Left ventricle myocardium superior (tissue), 1 donor: ENCODE measurements around the gene TLE3. TPM values are rescaled to one million over a fixed set of nuclear protein-coding genes. Genes with fewer than 3 reads are reported as not detected.

ENCODE experiments used
- ATAC-seq: fragments of 200-7000 bp; cut with Tn5 transposase; one replicate; pipeline ENCODE4 v1.9.1; 2020; ENCODE audit warnings: mild to moderate bottlenecking, moderate library complexity
- DNase-seq: peaks from one replicate; pipeline ENCODE4 v3.0.0-alpha.2; 2020
- intact Hi-C: fragments of 100-400 bp; cut with micrococcal nuclease; formaldehyde crosslinking; loops from one replicate; pipeline ENCODE4 v1.11.0; 2022
- total RNA-seq: library from RNA; stranded (reverse); fragmentation: NEBNext Ultra II Directional; extraction: Animal tissue kit (Norgen Biotek cat#: 25700); gene quantifications from one replicate; pipeline ENCODE4 v1.2.1, GENCODE V29; 2021
- donor health status: DM: no; HTN: yes; CAD: no; lungs with severe emphysema.

The TLE3 gene
- total RNA-seq, 1 donor from 2014 or later = 12.8 TPM

DNA sequence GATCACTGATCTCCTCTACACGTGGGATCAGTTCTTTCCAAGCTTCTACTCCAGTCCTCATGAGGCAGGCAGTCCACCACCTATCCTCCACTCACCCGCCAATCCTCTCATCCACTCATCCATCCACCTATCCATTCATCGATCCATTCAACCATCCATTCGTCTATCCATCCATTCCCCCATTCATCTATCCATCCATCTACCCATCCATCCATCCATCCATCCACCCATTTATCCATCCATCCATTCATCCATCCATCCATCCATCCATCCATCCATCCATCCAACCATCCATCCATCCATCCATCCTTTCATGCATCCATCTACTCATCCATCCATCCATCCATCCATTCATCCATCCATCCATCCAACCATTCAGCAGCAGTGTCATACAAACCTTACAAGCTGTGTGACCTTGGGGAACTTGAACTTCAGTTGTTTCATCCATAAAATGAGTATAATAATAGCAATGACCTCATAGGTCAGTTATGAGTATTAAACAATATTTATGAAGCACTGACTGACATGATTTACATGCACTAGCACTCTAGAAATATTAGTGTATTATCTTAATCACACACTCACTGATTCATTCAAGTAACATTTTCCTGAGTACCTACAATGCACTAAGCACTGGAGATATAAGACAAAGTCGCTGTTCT is 55.0 kb downstream of the TLE3 start:
- intact Hi-C loops = no loop called here
- DNase-seq (no peak), ATAC-seq (no peak)

DNA sequence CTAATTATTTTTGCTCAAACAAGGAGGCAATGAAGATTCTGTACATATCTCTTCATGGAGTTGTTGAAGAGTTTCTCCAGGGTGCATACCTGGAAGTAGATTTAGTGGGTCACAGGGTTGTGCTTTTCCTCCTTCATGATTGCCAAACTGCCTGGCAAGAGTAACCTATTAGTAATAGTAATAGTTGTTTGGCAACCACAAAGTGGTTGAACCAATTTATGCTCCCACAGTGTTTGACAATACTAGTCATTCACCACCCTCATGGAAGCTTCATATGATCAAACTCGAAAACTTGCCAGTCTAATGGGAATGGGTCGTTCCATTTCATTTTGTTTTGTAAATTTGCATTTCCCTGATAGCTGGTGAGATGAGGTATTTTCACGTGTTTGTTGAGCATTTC is 57.8 kb downstream of the TLE3 start:
- DNase-seq (no peak), ATAC-seq (no peak)
- intact Hi-C loops = no loop called here

DNA sequence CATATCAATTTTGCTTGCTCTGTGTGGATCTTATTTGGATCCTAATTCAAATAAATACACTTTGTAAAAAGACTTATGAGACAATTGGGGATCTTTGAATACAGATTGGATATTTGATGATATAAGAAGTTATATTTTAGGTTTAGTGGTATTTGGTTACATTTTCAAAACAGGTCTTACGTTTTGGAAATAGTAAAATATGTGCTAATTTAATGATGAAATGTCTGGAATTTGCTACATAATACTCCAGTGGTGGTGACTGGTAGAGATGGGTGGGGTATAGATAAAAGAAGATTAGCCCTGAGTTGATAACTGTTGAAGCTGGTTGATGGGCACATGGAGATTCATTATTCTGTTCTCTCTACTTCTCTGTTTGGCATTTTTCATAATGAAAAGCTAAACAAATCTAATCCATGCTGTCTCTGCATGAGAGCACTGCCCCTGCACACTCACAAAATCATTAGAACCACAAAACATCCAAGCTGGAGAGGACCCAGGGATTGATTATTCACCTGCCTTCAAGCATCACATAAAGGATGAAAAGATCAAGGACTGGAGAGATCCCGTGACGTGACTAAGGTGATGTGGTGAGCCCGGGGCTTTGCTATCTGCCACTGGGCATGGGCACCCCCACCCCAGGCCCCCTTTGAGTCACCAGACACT is 58.9 kb downstream of the TLE3 start:
- DNase-seq = no peak
- ATAC-seq = no peak
- intact Hi-C loops = no loop called here

DNA sequence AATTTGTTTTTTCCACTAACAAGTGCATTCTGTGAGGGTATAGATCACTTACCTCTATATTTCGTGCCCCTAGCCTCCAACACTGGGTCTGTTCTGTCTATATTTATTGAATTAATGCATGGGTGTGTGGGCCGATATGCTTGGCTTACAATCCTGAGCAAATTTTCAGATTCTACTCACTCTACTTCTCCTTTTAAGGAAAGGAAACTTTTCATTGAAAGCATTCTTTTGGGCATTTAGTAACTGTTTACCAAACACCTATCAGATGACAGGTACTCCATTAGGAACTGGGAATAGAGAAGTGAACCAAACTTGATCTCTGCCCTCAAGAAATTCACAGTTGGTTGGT is 60.5 kb downstream of the TLE3 start:
- intact Hi-C loops = no loop called here
- ATAC-seq = no peak
- DNase-seq = no peak

DNA sequence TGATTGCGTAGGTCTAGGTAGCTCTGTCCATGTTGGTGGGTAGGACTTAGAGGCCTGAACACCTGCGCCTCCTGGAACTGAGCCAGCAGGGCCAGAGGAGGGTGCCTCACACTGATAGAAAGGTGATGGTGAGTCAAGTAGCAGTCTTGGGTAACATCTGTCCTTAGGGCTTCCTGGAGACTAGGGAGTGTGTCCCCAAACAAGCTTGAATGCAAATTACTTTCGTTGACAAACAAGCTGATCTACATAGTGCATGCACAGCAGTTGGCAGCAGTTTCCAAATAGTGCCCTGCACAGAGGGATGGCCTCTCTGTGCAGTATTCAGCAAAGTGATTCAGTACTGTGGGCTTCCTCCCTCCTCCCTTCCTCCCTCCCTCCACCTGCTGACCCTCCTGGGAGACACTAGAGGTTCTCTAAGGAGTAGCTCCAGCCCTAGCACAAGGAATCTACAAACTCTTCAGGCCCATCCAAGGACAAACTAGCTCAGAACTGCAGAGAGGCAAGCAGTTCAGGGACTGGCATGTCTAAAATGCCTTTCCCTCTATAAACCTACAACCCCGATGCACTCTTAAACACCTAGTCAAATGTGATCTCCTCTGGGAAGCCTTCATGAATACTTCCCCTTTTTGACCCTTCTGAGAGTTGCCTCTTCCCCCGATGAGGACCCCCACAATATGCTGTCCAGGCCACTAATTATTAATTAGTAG is 61.0 kb downstream of the TLE3 start:
- DNase-seq (no peak), ATAC-seq (no peak)
- intact Hi-C loops = no loop called here

DNA sequence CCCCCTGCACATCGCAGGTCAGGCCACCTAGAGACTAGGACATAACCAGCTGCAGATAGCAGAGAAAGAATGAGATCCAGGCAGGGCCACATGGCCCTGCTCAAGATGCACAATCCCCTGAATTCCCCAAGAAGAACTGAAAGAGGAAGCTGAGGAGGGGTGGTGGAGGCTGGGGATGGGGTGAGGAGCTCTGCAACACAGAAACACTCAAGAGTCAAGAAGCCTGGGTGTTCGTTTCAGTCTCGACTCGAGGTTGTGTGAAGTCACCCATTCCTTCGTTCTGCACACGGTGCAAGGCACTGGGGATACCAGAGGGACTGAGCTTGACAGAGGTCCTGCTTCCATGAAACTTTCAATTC is 62.0 kb downstream of the TLE3 start:
- intact Hi-C loops = no loop called here
- ATAC-seq (no peak), DNase-seq (no peak)

DNA sequence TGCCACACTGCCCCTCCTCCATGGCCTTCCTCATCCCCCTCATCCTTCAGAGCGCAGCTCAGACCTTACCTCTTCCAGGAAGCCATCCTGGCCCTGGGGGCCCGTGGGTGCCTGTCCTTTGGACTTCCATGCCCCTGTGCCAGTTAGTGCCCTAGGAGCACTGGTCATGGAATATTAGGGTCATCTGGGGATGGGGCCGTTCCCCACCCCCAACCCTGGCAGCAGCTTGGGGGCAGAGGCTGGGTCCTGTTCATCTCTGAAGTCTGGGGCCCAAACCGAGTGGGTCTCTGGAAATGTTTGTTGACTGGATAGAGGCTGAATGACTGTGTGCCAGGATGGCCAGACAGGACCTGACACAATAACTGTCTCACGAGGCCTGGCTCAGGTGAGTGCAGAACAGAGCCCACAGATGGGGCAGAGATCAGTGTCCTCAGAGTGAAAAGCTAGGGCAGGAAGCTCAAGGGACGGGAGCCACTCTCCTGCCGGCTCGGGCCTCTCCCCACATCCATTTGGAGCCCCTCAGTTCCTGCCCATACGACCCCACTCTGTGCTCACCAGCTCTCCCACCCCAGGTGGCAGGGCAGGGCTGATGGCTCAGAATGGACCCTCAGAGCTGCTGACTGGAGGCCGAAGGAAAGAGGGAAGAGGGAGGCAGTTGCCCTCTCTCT is 62.5 kb downstream of the TLE3 start:
- no peak for ATAC-seq
- intact Hi-C loops = no loop called here
- no peak for DNase-seq

DNA sequence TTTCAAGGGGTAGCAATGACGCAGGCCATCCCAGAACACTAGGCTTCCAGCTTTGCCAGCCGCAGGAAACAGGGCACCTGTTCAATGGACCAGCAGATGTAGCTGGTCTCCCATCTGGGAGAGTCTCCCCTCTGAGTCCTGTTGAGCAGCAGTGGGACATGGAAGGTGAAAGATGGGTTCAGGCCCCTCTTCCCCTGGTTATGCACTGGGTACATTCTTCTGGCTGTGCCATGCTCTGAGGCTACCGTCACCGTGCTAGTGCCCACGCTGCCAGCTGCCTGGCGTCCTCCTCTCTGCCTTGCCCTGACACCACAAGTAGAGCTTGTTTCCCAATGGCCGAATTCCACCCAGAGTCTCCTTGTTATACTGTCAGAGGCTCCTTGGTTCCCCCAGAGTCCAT is 63.1 kb downstream of the TLE3 start:
- intact Hi-C loops = no loop called here

DNA sequence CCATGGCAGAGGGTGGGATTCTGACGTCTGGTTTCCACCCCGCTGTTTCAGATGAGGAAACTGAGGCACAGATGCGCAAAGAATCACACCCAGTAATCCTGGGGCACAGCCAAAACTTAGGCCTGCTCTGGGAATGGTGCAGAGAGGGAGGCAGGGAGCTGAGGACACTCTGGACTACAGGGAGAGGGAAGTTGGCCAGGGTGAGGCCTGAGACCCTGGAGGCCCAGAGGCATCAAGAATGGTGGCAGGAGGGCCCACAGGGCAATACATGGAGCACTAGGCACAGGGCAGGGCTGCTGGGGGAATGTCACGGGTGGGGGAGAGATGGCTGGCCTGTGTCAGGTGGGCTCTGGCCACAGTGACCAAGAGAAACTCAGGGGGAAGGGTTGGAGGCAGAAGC is 63.6 kb downstream of the TLE3 start:
- DNase-seq (no peak), ATAC-seq (no peak)
- intact Hi-C loops = no loop called here

More for the DNA sequence above, 63.1 kb downstream of the TLE3 start:
- ATAC-seq (no peak), DNase-seq (no peak)

DNA sequence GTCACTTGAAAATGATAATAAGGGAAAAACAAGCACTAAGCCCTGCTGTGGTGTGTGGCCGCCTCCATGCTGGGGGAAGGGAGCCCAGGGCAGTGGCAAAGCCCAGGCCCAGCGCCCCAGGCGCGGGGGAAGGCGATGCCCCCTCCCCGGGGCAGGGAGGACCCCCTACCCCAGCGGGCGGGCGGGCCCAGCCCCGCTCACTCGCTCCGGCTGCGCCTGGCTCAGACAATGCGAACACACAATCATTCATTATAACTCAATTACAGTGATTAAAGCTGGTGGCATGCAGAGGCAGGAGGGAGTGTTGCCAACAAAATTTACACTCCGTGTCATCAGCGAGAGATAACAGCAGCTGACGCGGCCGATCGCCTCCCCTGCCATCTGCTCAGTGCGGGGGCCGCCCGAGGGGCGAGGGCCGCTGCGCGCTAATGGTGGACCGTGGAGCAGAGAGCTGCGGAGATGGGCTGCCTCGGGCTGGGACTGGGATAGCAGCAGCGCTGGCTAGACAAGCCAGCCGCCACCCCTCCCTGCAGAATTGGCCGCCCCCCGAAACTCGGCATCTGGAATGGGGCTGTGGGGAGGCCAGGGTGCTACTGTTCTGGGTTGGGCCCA is 64.1 kb downstream of the TLE3 start:
- intact Hi-C loops = no loop called here
- no peak for DNase-seq
- peak; percentile 12 for ATAC-seq

DNA sequence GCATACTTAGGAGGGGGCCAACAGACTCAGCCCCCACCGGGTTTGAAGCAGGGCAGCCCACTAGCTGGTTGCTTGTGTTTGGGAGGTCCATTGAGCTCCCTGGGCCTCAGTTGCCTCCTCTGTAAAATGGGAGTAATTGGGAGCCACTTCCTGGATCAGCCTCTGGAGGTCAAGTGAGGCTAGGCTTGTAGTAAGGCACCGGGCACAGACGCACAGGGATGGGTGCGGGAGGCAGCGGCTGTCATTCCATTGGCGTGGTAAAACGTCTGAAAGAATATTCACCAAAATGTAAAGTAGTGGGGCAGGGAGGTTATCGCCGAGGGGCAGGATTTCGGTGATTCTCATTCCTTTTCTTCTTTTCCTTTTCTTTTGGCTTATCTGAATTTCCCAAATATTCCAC is 64.6 kb downstream of the TLE3 start:
- no peak for DNase-seq
- intact Hi-C loops = no loop called here
- no peak for ATAC-seq

DNA sequence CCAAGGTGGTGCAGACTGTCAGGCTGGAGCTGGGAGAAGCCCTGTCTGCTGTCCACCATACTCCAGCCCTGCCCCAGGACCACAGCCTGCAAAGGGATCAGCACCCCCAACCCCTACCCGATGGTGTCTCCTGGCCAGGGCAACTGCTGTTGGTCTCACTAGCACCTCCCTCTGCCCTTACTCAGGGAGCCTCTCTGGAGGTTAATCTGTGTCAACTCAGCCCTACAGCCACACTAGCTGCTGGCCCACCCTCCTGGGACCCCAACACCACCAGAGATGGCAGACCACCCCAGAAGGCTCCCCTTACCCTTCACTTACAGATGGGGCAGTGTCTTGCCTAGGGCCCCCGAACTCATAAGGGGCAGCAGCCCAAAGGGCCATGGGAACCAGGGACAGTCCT is 65.2 kb downstream of the TLE3 start:
- intact Hi-C loops = no loop called here
- ATAC-seq = no peak
- DNase-seq = no peak

DNA sequence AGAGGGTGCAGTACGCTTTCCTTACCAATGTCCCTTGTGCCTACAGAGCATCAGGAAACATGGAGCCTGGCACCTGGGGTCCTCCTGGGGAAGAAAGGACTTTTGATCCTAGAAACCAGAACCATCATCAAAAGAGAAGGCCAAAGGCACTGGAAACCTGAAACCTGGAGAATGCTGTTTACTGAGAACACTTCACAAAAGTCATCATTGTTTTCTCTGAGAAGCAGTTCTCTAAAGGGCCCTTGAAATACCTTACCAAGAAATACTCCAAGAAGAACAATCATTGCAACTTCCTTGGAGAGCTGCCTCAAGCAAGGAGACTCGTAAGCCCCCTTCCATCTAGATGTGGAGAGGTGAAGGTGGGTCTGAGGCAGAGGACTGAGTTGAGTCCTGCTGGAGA is 66.0 kb downstream of the TLE3 start:
- intact Hi-C loops = no loop called here
- ATAC-seq (no peak), DNase-seq (no peak)

DNA sequence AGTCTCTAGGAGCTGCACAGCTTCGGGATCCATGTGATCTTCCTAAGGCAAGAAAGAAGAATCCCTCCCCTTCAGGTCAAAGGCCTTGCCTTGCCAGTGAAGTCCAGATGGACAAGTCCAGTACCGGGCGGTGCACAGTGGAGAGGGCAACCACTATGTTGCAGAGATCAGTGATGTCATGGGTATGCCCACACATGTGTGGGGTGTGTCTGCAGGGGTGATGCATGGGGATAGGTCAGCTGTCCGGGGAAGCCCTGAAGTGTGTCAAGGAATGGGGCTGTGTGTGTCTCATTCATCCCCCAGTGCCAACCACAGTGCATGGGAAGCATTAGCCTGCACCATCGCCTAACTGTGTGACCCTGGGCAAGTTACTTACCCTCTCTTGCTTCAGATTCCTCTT is 66.5 kb downstream of the TLE3 start:
- no peak for DNase-seq
- no peak for ATAC-seq
- intact Hi-C loops = no loop called here

DNA sequence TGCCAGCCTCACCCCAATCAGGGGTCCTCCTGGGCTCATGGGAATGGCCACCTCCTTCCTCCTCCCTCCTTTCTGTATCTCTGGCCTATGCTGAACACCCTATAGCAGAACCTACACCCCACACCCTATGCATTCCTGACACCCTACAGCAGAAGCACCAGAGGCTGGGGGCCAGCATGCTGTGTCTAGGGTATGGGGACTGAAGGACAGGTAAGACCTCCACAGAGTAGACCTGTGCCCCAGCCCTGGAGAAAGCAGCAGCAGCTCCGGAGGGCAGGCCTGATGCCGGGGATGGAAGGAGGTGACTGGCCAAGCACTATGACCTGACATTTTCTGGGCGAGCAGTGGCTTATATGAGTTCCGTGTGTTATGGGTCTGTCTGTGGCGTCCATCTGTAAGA is 66.9 kb downstream of the TLE3 start:
- no peak for ATAC-seq
- DNase-seq = no peak
- intact Hi-C loops = no loop called here

DNA sequence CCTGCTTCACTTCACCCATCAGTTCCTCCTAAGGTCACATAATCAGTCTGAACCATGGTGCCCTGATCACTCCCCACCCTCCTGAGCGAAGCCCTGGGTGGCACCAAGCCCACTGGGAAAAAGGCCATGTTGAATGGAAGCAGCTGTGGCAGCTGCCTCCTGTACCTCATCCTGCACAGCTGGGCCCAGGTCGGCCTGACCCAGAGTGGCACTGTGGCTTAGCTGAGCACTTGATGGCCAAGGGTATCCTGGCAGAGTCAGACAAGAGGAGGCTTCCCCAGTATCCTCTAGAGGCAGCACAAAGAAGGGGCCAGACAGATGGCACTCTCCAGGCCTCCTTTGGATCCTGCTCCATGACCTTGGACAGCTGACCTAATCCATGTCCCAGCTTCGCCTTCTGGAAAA is 68.4 kb downstream of the TLE3 start:
- intact Hi-C loops = no loop called here
- ATAC-seq = no peak

DNA sequence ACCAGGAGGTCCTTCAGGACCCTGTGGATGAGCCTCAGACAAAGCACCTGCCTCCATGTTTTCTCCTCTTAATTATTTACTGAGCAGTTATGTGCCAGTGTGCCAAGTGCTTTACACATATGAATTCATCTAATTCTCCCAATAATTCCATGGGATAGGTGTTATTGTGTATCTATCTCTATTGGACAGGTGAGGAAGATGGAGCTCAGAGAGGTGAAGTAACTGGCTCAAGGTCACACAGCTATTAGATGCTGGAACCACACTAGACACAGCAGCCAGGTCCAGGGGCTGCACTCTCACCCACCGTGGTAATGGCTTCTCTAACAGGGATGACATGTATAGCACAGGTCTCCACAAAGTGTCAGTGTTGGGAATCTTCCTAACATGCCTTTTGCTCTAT is 70.2 kb downstream of the TLE3 start:
- intact Hi-C loops = no loop called here
- no peak for ATAC-seq
- no peak for DNase-seq

More for the DNA sequence above, 68.4 kb downstream of the TLE3 start:
- DNase-seq = no peak

DNA sequence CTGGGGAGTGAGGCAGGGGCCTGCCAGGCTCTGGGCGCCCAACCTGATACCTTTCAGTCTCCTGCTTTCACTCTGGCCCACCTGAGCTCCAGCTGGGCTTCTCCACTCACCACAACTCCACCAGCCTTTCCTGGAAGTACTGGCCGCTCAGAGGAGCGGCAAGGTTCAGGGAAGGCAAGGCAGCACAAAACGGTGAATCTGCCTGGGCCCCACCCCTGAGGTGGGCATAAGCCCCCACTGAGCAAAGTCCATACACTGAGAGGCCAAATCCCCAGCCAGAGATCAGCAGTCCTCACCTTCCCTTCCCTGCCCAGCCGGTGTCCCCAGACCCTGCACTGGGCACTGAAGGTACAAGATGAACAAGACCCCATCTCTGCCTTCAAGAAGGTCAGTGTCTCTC is 70.7 kb downstream of the TLE3 start:
- DNase-seq (no peak), ATAC-seq (no peak)
- intact Hi-C loops = no loop called here

DNA sequence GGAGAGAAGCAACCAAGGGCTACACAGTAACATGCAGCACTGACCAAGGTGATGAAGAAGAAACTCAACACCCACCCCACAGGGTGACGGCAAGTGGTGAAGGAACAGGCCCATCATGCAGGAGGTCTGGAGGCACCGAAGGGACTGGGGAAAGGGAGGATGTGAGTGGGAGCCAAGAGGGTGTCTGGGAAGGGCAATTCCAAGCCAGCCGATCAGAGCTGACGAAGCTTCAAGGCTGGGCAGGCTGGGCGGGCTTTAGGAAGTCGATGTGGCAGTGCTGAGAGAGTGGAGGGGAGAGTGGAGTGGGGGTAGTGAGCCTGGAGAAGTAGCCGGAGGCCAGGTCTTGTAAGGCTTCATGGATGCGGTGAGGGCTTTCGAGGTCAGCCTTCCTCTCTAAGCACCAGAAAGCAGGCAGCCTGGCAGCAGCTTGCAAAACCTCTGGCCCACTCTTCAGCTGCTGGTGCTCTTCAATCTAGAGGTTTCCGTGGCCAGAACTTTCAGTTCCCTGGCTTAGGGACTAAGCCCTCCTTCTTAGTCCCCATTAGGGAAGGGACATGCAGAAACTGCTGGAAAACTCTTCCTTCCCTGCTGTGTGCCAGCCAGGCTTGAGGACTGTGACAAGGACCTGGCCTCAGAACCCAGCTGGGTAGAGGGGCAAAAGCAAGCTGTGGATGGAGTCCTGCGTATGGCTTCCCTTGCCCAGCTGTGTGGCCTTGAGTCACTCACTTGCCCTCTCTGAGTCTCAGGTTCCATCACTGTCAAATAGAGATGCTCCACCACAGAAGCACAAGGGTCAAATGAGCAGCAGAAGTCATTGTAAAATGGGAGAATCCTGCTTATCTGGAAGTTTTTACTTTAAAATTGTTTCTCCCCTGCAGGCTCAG is 72.1 kb downstream of the TLE3 start:
- DNase-seq (no peak), ATAC-seq (peak; percentile 25)
- intact Hi-C loops = no loop called here
